ENCODE results near the gene MB.

GRCh38 chr22:35558719-35559118, 58.4 kb downstream of the MB start:
- TF ChIP-seq, protein P1, sequence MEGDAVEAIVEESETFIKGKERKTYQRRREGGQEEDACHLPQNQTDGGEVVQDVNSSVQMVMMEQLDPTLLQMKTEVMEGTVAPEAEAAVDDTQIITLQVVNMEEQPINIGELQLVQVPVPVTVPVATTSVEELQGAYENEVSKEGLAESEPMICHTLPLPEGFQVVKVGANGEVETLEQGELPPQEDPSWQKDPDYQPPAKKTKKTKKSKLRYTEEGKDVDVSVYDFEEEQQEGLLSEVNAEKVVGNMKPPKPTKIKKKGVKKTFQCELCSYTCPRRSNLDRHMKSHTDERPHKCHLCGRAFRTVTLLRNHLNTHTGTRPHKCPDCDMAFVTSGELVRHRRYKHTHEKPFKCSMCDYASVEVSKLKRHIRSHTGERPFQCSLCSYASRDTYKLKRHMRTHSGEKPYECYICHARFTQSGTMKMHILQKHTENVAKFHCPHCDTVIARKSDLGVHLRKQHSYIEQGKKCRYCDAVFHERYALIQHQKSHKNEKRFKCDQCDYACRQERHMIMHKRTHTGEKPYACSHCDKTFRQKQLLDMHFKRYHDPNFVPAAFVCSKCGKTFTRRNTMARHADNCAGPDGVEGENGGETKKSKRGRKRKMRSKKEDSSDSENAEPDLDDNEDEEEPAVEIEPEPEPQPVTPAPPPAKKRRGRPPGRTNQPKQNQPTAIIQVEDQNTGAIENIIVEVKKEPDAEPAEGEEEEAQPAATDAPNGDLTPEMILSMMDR (IDR thresholded peaks at IDR 0.05; ENCODE audit: low read depth, low read length) = no peak
- TF ChIP-seq EZH2phosphoT487 (IDR thresholded peaks at IDR 0.05; ENCODE audit: low read depth) = no peak

All from OCI-LY3 (cell line).